GM21423 (cell line): ENCODE measurements around the gene FHAD1.
"Not testable (repeated sequence)": the region's sequence is repeated elsewhere in the genome, so short reads cannot be mapped to it uniquely, and the experiment has no call there.

Source experiments
- ATAC-seq: cut with Tn5 transposase; IDR thresholded peaks from one replicate; pipeline ENCODE4 v1.9.1; 2021; ENCODE audit warnings: mild to moderate bottlenecking, moderate library complexity; ENCODE audit not compliant: unreplicated experiment

The FHAD1 gene

DNA sequence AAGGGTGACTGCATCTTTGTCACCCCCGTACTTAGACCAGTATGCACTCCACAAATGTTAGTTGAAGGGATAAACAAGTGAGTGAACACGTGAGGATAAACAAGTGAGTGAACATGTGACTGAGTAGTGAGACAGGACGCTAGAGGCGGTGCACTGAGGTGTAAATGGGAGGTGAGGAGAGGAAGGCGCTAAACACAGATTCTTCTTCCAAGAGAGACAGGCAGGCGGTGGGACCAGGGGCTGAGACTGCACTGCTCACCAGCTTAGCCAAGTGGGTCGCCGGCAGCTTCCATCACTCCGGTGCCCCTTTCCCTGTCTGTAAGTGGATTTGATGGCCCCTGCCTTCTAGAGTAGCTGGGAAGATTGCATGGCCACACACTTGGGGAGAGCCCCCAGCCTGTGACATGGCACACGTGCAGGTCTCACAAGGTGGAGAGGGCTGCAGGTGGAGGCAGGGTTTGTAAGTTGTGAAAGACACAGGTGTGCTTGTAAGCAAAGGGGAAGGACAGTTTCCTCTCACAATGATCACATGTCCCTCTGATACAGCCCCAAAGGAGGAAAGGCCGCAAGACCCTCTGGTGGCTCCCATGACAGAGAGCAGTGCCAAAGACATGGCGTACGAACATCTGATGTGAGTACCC, 115.2 kb downstream of the FHAD1 start:
- ATAC-seq, result no peak

DNA sequence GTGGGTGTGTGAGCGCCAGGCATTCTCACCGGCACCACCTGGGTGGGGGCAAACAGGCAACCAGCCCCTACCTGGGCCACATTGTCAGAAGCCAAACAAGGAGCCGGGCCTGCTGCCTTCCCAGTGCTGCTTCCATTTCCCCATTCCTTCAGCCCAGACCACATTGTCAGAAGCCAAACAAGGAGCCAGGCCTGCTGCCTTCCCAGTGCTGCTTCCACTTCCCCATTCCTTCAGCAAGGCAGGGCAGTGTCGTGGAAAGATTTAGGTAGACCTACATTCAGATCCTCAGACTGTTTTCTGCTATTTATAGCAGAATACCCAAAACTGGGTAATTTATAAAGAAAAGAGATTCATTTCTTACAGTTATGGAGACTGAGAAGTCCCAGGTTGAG, 115.7 kb downstream of the FHAD1 start:
- ATAC-seq, result no peak

DNA sequence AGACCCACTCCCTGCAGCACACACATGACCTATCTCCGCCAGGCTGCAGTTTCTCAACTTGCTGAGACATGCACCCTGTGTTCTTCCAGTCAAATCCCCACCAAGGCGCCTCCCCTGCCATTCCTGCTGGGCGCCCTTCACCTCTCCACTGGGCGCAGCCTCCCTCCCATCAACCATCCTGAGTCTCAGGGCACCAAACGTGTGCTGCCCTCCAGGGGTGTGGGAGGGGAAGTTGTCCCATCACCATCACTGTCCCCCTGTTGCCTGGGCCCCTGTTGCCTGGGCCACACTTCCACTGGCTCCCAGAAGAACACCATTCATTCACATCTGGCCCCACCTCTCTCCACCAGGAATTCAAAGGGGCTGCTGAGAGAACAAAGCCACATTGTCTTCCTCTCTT, 117.7 kb downstream of the FHAD1 start:
- ATAC-seq, result no peak

DNA sequence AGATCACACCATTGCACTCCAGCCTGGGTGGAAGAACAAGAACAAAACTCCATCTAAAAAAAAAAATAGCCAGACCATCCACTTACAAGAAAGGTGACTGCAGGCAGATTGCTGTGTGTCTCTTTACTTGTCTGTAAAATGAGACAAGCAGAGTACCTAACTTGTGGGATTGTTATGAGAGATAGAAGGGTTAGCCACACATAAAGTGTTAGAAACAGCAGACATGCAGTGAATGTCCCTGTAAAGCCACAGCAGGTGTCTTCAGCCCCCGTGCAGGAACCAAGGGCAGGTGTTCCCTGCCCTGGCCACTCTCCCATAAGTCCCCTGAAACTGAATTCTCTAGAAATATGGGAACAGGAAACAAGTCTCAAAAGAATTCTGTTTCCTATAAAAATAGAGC, 121.9 kb downstream of the FHAD1 start:
- no peak for ATAC-seq

DNA sequence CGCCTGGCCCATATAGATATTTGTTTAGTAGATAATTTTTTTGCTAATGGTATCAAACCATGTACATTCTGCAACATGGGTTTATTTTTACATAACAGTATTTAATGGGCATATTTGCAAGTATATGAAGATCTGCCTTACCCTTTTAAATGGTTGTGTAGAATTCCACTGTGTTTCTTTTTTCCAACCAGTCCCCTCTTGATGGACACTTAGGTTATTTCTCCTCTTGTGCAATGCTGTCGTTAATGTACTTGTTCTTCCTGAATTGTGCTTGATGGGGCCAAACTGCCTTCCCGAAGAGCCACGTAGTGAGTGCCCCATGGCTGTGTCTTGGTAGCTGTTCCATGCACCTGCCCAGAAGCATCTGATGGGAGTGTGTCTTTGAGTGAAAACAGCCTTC, 123.2 kb downstream of the FHAD1 start:
- no peak for ATAC-seq

DNA sequence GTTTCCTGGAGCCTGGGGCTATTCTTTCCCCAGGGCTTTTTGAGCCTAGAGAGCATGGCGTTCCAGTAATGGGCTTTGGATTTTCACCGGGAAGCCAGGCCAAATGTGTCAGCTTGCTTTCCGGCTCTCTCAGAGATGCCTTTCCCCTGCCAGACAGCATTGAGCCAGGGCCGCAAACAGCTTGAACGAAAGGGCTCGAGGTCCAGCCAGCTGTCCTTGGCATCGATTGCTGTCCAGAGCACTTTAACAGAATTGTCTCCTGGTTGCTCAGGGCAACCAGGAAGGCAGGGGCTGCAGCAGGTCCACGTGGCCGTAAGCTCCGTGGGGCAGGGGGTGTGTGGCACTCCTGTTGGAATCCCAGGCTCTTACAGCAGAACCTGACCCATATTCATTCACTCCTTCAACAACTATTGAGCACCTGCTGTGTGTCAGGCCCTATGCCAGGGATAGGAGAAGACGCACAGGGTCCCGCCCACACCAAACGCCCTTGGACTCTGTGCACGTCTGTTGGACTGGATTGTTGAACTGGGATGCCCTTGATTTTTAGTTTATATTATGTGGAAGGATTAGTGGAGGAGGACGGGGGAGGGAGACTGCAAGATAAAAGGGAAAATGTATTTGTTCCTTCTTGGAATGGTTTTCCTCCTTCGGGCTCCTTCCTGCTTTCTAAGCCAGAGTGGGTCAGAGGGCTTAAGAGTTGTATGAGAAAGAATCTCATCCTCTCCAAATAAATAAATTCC, 123.9 kb downstream of the FHAD1 start:
- no peak for ATAC-seq

DNA sequence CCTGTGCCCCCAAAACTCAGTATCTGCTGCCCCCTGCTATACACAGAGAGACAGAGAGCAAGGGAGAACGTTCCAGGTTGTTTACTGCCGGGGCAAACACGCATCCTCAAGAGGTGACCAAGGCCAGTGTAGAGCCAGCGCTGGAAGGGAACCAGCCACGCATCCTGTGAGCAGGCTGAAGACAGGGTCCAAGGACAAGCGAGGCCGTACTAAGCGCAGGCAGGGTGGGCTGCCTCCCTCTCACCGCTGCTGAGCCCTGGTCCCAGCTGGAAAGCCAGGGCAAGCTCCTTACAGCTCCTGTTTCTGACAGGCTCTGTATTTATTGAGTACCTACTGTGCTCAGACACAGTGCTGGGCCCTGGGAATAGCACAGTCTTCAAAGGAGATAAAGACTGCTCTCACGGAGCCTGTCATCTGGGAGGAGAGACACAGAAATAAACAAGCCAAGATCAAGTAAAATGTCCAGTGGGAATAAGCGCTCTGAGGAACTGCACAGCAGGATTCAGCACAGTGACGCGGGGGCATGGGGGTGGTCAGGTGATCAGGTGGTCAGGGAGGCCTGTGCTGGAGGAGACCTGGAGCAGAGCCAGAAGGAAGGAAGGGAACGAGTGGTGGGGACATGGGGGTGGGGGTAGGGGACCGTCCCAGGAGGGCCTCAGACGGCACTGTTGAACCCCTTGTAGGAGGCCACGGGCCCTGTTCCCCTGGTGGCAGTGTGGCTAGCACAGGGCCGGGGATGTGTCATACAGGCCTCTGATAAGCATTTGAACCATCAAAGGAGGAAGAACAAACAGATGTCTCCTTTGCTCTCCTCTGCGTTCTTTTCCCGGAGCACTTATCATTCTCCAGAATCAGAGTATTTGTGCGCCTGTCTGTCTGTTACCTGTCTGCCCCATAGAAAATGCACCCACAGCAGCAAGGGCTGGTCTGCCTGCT, 124.9 kb downstream of the FHAD1 start:
- ATAC-seq, result no peak

DNA sequence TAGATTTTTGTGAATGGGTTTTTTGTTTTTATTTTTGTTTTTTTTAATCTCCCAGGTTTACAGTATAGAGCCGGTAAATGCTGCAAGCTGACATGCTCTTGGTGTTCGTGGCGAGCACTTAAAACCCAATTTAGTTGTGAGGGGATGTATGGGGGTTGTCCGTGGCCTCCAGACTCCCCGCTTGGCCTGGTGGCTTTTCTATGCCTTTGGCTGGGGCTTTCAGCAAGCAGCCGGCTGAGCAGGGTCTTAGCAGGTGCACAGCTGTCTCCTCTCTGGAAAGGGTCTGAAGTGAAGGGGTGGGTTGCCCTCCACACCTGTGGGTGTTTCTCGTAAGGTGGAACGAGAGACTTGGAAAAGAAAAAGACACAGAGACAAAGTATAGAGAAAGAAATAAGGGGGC, 131.7 kb downstream of the FHAD1 start:
- ATAC-seq, result no peak

DNA sequence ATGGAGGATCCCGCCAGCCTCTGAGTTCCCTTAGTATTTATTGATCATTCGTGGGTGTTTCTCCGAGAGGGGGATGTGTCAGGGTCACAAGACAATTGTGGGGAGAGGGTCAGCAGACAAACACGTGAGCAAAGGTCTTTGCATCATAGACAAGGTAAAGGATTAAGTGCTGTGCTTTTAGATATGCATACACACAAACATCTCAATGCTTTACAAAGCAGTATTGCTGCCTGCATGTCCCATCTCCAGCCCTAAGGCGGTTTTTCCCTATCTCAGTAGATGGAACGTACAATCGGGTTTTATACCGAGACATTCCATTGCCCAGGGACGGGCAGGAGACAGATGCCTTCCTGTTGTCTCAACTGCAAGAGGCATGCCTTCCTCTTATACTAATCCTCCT, 132.1 kb downstream of the FHAD1 start:
- not testable (repeated sequence) for ATAC-seq

DNA sequence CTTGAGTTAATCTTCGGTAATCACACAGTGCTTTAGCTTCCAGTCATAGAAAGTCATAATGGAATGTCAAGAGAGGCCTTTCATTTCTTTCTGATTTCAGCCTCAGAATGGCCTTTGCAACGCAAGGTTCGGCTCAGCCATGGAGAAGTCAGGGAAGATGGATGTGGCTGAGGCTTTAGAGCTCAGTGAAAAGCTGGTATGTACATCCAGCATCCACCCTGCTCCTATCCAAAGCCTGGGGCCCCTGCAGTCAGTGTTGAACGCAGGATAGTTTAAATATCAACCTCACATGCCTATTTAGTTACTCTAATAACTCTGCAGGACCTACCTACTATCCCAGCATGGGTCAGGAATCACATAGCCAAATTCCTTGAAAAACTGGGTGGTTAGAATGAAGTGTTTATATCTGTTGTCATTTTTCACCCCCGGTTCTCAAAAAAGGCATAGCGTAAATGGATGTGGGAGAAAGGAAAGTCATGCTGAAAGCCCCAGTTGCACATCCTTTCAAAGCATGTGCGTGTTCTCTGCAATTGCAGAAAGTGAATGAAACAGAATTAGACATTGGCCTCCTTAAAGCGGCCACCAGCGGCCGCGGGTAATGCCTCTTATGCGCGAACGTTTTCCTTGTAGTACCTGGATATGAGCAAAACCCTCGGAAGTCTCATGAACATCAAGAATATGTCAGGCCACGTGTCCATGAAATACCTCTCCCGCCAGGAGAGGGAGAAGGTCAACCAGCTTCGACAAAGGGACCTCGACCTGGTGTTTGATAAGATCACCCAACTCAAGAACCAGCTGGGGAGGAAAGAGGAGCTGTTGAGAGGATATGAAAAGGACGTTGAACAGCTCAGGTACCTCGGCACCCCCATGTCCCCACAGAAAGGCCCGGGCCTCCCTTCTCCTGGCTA, 133.8 kb downstream of the FHAD1 start:
- ATAC-seq, result no peak

DNA sequence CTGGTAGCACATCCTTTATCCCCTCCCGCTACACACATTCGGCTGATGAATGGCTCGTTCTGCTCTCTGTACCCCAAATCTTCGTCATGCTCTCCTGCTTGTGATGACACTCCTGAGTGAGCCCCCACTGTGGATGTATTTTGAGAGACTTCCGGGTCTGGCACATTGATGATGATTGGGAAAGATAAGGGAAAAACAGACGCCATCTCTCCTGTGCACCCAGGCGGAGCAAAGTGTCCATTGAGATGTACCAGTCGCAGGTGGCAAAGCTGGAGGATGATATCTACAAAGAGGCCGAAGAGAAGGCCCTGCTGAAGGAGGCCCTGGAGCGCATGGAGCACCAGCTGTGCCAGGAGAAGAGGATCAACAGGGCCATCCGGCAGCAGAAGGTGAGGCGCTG, 134.8 kb downstream of the FHAD1 start:
- ATAC-seq, result no peak

DNA sequence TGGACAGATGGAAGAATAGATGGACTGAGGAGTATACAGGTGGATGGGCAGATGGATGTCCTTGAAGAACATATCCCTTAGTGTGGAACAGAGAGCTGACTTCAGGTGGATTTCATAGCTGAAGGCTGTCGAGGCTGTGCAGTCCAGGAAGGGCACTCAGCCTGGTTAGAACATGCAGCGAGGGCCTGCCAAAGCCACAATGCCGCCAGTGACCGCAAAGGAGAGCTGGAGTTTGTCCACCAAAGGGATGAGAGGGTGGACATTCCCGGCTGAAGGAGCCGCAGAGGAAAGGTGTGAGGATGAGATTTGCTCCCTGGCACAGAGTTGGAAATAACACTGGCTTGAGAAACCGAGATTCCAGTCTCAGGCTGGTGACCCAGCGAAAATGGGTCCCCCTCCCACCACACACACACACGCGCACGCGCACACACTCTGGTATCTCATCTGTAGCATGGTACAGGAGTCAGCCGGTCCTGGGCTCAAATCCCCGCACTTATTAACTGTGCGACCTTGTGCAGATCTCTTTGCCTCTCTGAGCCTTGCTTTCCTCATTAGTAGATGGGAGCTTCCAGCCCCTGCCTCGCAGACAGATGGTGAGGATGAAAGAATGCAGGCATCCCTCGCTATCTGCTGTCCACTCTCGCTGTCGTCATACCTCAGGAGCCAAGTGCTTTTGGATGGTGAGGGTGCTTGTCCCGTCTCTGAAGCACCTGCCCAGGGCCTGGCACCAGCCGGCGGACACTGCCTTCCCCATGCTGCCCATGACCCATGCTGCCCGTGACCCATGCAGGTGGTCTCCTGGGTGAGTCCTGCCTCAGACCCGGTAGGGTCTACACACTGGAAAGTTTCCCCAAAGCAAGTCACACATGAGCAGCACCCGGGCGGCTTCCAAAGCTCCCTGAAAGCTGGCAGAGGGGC, 135.8 kb downstream of the FHAD1 start:
- ATAC-seq, result no peak

DNA sequence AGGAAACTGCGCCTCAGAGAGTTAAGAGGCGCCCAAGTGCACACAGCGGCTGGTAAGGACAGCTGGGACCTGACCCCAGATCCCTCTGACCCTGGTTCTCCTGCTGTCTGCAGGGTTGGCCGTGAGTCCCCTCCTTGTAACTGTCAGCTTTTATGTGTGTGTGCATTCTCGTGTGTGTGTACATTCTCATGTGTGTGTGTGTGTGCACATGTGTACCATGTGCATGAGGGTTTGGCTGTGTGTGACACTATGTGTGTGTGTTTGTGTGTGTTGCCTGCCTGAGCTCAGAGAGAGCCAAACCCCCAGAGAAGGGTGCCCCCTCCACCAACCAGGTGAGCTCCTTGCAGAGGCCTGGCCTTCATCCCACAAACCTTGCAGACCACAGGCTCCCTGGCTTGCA, 136.8 kb downstream of the FHAD1 start:
- no peak for ATAC-seq

DNA sequence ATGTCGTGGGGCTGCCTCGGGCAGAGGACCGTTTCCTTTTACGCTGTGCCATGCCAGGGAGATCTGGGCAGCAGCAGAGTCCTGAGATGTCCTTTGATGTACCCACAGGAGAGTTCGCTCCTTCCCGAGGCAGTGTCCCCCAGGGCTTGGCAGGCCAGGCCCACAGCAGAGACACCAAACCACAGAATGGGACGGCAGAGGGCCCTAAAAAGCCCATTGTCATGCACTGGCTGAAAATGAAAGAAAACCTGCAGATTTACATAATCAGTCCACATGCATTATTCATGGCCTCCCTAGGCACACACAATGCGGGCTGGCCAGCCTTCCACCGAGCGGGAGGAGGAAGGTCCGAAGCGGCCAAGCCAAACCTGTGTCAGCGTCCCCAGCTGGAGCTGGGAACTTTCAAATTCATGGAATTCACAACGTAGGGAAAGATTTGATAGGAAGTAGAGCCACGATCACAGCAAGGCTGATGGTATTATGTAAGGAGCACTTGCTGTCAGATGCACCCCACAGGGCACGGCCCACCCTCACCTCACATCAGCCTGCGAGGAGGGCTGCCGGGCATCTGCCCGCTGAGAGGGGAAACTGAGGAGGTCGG, 137.4 kb downstream of the FHAD1 start:
- no peak for ATAC-seq

DNA sequence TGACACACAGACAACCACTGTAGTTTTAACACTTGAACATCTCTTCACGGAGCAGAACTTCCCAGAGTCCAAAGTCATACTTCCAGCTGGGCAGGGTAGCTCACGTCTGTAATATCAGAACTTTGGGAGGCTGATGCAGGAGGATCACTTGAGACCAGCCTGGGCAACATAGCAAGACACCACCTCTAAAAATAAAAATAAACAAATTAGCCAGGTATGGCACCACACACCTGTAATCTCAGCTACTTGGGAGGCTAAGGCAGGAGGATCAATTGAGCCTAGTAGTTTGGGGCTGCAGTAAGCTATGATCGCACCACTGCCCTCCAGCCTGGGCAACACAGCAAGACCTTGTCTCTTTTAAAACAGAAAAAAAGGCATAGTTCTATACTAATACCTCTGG, 138.4 kb downstream of the FHAD1 start:
- ATAC-seq, result no peak

DNA sequence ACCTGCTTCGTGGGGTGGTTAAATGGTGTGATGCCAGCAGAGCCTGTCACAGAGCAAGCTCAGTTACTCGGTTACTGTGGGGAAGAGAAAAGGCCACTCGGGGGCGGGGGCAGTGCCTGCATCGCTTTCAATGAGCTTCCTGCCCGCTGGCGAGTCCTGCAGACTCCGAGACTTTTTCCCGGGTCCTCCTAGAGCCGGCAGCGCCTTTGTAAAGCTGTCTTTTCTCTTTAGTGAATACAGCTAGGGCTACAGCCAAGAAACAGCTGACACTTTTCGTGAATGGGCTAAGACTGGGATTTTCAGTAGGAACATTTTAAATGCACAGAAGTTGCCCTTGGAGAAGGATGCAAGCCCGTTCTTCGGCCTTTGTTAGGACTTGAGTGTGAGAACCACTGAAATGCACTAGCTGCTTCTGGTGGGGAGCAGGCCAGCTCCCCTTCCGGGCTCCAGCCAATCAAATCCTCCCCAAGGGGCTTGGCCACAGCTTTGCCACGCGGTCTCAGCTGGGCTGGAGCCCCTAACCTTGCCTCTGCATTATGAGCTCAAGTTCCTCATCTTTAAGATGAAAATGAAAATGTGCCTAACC, 139.2 kb downstream of the FHAD1 start:
- no peak for ATAC-seq

DNA sequence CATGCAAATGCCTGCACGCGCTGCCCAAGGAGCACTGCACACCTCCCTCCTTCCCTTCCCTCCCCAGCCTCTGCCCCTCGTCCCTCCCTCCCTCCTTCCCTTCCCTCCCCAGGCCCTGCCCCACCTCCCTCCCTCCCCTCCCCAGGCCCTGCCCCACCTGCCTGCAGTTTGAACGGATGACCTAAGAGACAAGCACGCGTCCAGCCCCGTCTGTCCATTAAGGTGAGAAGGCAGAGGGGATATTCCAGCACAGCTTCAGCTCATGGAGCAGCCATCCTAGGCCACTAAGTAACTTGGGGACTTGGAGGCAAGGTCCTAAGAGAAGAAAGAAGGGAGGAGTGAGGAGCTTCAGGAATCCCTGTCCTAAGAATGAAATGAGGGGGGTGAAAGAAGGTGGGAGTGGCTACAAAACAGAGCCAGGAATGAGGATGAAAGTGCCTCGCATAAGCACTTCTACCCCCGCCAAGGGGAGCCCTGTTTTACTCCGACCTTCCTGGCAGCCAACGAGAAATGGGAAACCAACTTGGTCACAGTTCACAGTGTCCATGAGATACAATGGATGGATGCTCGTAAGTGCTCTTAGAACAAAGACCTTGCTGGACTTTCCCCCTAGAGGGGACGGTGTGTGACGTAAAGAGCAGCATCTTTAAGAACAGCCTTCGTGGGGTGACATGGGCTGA, 141.3 kb downstream of the FHAD1 start:
- no peak for ATAC-seq

DNA sequence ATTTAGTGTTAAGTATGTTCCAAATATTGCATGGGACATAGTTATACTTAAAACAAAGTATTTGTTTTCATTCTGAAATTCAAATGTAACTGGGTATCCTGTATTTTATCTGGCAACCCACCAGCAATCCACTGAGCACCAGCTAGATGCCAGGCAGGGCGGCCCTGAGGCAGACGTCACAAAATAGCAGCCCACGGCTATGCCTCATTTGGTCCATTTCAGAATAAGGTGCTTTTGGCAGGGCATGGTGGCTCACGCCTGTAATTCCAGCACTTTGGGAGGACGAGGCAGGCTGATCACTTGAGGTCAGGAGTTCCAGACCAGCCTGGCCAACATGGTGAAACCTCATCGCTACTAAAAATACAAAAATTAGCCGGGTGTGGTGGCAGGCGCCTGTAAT, 142.8 kb downstream of the FHAD1 start:
- ATAC-seq, result not testable (repeated sequence)
